ENCODE results near the gene LHFPL3. TPM values are rescaled to one million over a fixed set of nuclear protein-coding genes. Genes with fewer than 3 reads are reported as not detected.

LHFPL3 gene
- total RNA-seq, 1 experiment from 2014 or later: not detected

DNA sequence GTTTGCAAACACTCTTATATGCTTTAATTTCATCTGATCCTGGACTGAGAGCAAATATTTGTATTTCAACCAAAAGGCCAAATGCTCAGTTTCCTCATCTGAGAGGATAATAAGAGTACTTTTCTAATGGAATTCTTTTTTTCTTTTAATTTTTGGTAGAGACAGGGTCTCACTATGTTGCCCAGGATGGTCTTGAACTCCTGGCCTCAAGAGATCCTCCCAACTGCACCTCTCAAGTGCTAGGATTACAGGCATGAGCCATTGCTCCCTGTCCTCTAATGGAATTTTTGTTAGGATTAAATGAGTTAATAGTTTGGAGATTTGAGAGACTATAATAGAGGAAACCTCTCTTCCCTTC lies 617.2 kb downstream of the LHFPL3 start:
- no peaks in the 10 kb centered on the region for H4K20me1 ChIP-seq (ENCODE audit: insufficient read depth)
- TSS peak; percentile 82 for BruUV-seq (replicated peaks)

DNA sequence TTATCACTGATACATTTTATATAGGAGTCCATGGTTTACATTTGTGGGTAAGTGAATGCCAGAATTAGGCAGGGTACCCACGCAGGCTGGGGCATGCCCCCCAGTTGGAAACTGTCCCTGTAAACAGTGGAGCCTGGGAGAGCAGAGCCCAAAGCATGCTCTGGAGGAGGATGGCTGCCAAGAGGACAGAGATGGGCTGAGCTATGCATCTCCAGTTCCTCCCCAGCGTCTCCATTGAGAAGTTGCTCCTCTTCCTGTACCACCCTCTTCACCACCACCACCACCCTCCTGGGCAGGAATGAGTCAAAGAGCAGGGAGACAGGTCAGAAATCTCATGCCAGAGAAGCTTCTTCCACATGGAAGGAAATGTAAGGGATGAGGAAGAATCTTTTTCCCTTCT lies 617.9 kb downstream of the LHFPL3 start:
- TF ChIP-seq, protein P1, sequence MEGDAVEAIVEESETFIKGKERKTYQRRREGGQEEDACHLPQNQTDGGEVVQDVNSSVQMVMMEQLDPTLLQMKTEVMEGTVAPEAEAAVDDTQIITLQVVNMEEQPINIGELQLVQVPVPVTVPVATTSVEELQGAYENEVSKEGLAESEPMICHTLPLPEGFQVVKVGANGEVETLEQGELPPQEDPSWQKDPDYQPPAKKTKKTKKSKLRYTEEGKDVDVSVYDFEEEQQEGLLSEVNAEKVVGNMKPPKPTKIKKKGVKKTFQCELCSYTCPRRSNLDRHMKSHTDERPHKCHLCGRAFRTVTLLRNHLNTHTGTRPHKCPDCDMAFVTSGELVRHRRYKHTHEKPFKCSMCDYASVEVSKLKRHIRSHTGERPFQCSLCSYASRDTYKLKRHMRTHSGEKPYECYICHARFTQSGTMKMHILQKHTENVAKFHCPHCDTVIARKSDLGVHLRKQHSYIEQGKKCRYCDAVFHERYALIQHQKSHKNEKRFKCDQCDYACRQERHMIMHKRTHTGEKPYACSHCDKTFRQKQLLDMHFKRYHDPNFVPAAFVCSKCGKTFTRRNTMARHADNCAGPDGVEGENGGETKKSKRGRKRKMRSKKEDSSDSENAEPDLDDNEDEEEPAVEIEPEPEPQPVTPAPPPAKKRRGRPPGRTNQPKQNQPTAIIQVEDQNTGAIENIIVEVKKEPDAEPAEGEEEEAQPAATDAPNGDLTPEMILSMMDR (conservative IDR thresholded peaks at IDR 0.05): no peak
- TF ChIP-seq EZH2 (IDR thresholded peaks at IDR 0.05; ENCODE audit: low read depth): no peak
- no peaks in the 10 kb centered on the region; the same call in 1 of the 2 replicates for H3K4me1 ChIP-seq (replicated peaks; ENCODE audit: insufficient read depth)
- H3K9me3 ChIP-seq (ENCODE audit: insufficient read depth, low read depth): no peaks in the 10 kb centered on the region
- H3K27me3 ChIP-seq (ENCODE audit: insufficient read depth, low read depth): no peaks in the 10 kb centered on the region
- intact Hi-C loops (cut with micrococcal nuclease; ENCODE audit: unreplicated experiment): loop anchor here (10.0 kb wide), 1 partner anchor 698 kb away; no protein-coding TSS in a partner anchor
- no peak overlapping the region for H3K27ac ChIP-seq
- H3K9me2 ChIP-seq (ENCODE audit: insufficient read depth): no peaks in the 10 kb centered on the region
- H3K79me2 ChIP-seq (ENCODE audit: low read depth): no peaks in the 10 kb centered on the region
- H3F3A ChIP-seq (ENCODE audit: insufficient read depth, low read depth): no peaks in the 10 kb centered on the region
- no peaks in the 10 kb centered on the region for H3K36me3 ChIP-seq (ENCODE audit: low read depth)
- no peak overlapping the region for H3K4me2 ChIP-seq
- CTCF ChIA-PET: no interaction called here
- no peak overlapping the region for H2AFZ ChIP-seq
- no peak for DNase-seq
- H4K20me1 ChIP-seq (ENCODE audit: insufficient read depth): no peaks in the 10 kb centered on the region
- POLR2A ChIA-PET (ENCODE audit: unreplicated experiment): no interaction called here
- H3K4me3 ChIP-seq: no peak overlapping the region
- no TSS peak for BruUV-seq (replicated peaks)

More for the DNA sequence above, 617.2 kb downstream of the LHFPL3 start:
- DNase-seq: no peak
- no peak overlapping the region for H3K27ac ChIP-seq
- H3K4me3 ChIP-seq: no peak overlapping the region
- intact Hi-C loops (cut with micrococcal nuclease; ENCODE audit: unreplicated experiment): loop anchor here (1.0 to 10.0 kb wide), 2 partner anchors 68 to 699 kb away; no protein-coding TSS in a partner anchor
- no peaks in the 10 kb centered on the region for H3K27me3 ChIP-seq (ENCODE audit: insufficient read depth, low read depth)
- no peaks in the 10 kb centered on the region for H3K36me3 ChIP-seq (ENCODE audit: low read depth)
- H3K79me2 ChIP-seq (ENCODE audit: low read depth): no peaks in the 10 kb centered on the region
- peak overlapping the region; percentile 84 for H2AFZ ChIP-seq
- TF ChIP-seq EZH2 (IDR thresholded peaks at IDR 0.05; ENCODE audit: low read depth): no peak
- TF ChIP-seq, protein P1 (conservative IDR thresholded peaks at IDR 0.05): no peak
- H3K9me3 ChIP-seq (ENCODE audit: insufficient read depth, low read depth): no peaks in the 10 kb centered on the region
- no peaks in the 10 kb centered on the region; the same call in 1 of the 2 replicates for H3K4me1 ChIP-seq (replicated peaks; ENCODE audit: insufficient read depth)
- H3F3A ChIP-seq (ENCODE audit: insufficient read depth, low read depth): no peaks in the 10 kb centered on the region
- ChIA-PET CTCF (no interaction called here), POLR2A (ENCODE audit: unreplicated experiment) (interaction anchor here (0.7 kb wide), 1 partner anchor 39 kb away, joined by 3 read pairs; no protein-coding TSS in a partner anchor)
- H3K9me2 ChIP-seq (ENCODE audit: insufficient read depth): no peaks in the 10 kb centered on the region
- peak overlapping the region; percentile 71 for H3K4me2 ChIP-seq

DNA sequence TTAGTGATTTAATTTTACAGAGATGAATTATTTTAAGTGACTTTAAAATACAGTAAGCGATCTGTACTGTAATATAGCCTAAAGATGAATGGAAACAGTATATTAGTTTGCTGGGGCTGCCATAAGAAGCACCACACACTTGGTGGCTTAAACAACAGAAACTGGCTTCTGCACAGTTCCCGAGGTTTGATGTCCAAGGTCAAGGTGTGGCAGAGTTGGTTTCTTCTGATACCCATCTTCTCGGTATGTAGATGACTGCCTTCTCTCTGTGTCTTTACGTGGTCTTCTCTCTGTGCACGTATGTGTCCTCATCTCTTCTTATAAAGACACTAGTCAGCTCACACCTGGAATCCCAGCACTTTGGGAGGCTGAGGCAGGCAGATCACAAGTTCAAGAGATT lies 621.6 kb downstream of the LHFPL3 start:
- TF ChIP-seq, protein P1 (conservative IDR thresholded peaks at IDR 0.05): no peak
- no peak for TF ChIP-seq EZH2 (IDR thresholded peaks at IDR 0.05; ENCODE audit: low read depth)
- no peaks in the 10 kb centered on the region for H3F3A ChIP-seq (ENCODE audit: insufficient read depth, low read depth)
- no peaks in the 10 kb centered on the region for H3K27me3 ChIP-seq (ENCODE audit: insufficient read depth, low read depth)
- no TSS peak for BruUV-seq (replicated peaks)
- CTCF ChIA-PET: no interaction called here
- H4K20me1 ChIP-seq (ENCODE audit: insufficient read depth): no peaks in the 10 kb centered on the region
- no peaks in the 10 kb centered on the region for H3K9me3 ChIP-seq (ENCODE audit: insufficient read depth, low read depth)
- H3K4me3 ChIP-seq: no peak overlapping the region
- H3K4me2 ChIP-seq: no peak overlapping the region
- POLR2A ChIA-PET (ENCODE audit: unreplicated experiment): no interaction called here
- DNase-seq: no peak
- no peaks in the 10 kb centered on the region for H3K79me2 ChIP-seq (ENCODE audit: low read depth)
- no peaks in the 10 kb centered on the region for H3K36me3 ChIP-seq (ENCODE audit: low read depth)
- no peak overlapping the region for H2AFZ ChIP-seq
- H3K9me2 ChIP-seq (ENCODE audit: insufficient read depth): no peaks in the 10 kb centered on the region
- H3K4me1 ChIP-seq (replicated peaks; ENCODE audit: insufficient read depth): no peaks in the 10 kb centered on the region; the same call in 1 of the 2 replicates
- no peak overlapping the region for H3K27ac ChIP-seq
- intact Hi-C loops (cut with micrococcal nuclease; ENCODE audit: unreplicated experiment): no loop called here
